GM18907 (cell line): ENCODE results near the gene GPRC5B.

ENCODE experiments used
- ATAC-seq: cut with Tn5 transposase; IDR thresholded peaks from one replicate; pipeline ENCODE4 v1.9.1; 2021; ENCODE audit warnings: mild to moderate bottlenecking, moderate library complexity; ENCODE audit not compliant: unreplicated experiment

The GPRC5B gene

DNA sequence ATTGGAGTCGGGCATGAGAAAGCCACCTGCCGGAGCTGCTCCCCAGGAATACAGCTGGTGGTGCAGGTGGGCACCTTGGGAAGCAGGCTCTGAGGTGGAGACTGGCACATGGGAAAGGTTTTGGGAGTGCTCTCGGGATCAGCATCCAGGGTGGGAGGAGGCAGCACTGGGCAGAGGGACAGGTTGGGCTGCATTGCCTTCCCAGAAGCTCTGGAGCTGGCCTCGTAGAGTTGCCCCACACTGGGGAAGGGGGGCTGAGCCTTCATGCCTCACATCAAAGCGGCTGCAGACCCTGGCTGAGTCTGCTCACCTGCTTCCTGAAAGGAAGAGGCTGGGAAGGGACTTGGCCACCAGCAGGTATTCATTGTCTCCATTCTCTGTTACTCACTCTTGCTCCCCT lies 13.5 kb upstream of the GPRC5B start:
- no peak for ATAC-seq

GRCh38 chr16:19896951-19897350 lies 12.3 kb upstream of the GPRC5B start:
- no peak for ATAC-seq

DNA sequence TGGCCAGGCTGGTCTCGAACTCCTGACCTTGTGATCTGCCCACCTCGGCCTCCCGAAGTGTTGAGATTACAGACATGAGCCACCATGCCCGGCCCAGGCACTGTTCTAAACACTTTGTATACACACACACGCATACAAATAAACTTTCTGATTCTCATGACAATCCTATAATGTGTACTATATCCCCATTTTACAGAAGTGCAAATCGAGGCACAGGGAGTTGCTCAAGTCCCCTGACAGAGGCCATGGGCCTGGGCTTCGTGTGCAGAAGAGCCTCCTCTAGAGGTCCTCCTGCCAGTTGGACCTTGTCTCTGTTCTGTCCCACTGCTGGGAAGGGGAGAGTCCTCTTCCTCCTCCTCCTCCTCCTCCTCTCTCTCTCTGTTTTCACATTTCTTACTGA lies 9.9 kb upstream of the GPRC5B start:
- ATAC-seq, result no peak

DNA sequence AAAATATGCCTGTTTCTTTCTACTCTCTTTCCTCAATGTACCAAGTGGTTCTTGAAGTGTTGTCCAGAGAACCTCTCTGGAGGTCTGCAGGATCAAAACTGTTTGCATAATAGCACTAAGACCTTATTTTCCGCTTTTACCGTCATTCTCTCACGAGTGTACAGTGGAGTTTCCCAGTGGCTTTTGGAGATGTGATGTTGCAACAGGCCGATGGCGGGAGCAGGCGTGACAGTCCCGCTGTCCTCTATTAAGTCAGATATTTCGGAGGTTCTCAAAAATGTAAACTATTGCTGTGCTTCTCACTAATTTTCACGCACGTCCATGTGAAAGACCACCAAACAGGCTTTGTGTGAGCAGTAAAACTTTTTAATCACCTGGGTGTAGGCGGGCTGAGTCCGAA lies 8.3 kb upstream of the GPRC5B start:
- ATAC-seq, result no peak

- no peak for ATAC-seq
Measured at GRCh38 chr16:19890901-19891300, 6.3 kb upstream of the GPRC5B start.

DNA sequence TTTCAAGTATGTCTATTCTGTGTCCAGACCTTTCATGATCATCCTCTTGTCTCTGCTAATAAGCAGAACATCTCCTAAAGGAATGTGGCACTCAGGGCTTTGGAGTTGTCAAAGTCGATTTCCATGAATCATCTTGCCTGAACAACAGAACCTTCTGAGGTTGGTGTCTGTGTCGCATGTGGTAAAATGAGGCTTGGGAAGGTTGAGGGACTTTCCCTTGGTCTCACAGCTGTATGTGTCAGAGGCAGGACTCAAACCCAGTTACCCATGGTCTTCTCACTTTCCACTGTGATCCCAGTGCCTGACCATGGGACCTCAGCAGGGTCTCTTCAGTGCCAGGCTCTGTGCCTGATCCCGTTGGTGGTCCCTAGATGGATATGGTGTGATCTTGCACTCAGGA lies 4.2 kb upstream of the GPRC5B start:
- no peak for ATAC-seq

- ATAC-seq, result peak; percentile 64
Measured at GRCh38 chr16:19886073-19886941, 1.7 kb upstream of the GPRC5B start.

GRCh38 chr16:19885451-19886072 lies 914 bp upstream of the GPRC5B start:
- no peak for ATAC-seq

GRCh38 chr16:19883966-19884485 lies 622 bp downstream of the GPRC5B start:
- ATAC-seq, result no peak

DNA sequence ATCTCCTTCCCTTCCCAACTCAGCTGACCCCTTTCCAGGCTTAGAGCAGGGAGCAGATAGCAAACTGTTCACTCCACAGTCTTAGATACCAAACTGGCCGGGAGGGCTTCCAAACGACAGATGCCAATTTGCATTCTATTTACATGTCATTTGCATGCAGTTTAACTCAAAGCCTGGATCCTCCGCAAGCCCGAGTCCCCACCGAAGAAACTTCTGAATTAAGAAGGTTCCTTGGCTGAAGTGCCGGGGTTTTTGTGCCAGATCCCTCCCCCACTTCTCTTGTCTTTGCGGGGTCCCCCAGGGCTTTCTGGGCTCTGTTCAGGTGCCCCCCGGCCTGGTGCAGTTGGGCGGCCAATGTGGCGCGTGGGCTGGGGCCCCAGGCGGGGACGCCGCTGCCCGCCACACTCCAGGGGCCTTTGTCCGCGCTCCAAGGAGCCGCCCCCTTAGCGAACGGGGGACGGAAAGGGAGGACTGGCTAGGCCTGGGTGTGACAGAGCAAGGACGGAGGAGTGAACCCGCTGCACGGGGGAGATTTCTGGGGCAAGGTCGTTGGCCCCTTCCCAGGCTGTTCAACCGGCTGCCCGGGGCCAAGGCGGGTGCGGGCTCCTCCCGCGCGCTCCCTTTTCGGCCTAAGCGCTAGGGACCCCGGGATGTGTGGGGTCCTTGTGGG lies 1.2 kb downstream of the GPRC5B start:
- no peak for ATAC-seq

DNA sequence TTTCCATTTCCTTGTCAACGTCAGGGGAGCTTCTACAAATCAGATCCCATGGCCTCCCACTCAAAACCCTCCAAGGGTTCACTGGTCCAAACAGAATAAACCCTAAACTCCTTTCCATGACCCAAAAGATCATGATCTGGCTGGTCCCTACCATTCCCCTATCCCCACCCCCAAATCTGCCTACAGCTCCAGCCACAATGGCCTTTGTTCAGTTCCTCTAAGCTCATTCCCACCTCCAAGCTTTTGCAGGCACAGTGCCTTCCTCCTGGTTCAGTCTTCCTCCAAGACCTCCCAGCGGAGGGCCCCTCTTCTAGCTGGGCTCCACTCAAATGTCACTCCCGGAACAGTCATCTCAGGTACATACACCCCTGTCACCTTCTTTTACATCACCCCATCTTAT lies 2.0 kb downstream of the GPRC5B start:
- no peak for ATAC-seq

- no peak for ATAC-seq
Measured at GRCh38 chr16:19882186-19882585, 2.5 kb downstream of the GPRC5B start.

GRCh38 chr16:19881783-19882182 lies 2.9 kb downstream of the GPRC5B start:
- no peak for ATAC-seq

GRCh38 chr16:19881028-19881427 lies 3.6 kb downstream of the GPRC5B start:
- ATAC-seq, result no peak

DNA sequence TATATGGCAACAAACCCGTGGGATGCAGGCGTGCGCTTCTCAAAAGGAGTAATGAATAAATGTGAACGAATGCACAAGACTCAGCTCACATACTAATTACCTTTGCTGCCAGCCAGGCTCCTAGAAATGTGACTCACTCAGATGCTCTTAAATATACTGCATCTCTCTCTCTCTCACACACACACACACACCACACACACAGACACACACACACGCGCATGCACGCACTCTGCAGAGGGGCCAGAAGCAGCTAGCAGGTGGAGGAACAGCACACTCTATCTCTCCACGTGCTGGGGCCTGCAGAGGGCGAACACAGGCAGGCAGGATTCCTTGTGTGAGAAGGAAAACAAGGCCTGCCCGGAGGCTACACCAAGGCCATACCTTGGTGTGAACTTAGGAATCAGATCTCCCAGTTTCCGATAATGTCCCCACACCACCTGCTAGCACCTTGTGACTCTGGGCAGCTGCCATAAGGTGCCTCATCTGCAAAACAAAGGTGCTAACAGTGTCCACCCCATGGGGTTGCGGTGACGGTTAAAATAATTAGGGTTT lies 5.3 kb downstream of the GPRC5B start:
- no peak for ATAC-seq

GRCh38 chr16:19878757-19879156 lies 5.9 kb downstream of the GPRC5B start:
- no peak for ATAC-seq

DNA sequence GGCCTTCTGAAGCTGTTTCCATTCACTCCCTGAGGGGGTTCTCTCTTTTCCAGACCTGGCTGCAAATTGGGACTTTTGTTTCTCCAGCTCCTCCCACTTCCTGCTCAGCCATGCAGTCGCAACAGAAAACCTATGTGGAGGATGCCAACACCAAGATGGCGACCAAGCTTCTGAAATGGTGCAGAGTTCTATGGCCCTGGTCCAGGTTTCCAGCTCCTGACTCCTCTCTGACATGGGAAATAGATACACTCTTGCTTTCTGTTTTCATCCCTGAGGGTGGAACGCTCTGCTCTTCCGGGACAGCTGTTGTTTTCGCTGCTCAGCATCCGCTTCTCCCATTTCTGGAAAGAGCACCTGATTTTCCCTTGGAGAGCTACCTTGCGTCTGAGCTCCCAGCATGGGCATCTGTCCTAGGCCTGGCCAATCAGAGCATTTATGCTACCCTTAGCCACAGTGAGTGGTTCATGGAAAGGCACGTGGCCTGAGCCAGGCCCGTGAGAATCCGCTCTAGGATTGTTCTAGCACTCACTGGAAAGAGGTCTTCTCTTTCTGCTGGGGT lies 8.1 kb downstream of the GPRC5B start:
- no peak for ATAC-seq

DNA sequence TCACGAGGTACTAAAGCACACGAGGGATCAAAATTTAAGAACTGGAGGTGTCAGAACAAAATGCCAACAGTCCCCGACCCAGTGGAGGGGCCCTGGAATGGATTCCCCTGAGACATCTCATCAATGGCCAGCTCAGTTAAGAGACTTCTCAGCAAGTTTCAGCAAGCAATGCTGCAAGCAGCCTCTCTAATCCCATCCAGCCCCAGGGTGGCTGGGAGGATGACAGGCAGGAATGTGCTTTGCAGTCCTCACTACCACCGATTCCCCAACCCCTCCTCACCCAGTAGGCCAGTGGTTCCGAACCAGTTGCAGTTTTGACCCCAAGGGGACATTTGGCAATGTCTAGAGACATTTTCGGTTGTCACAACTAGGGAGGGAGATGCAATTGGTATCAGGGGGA lies 8.7 kb downstream of the GPRC5B start:
- ATAC-seq, result no peak

GRCh38 chr16:19874851-19875546 lies 9.6 kb downstream of the GPRC5B start:
- no peak for ATAC-seq

DNA sequence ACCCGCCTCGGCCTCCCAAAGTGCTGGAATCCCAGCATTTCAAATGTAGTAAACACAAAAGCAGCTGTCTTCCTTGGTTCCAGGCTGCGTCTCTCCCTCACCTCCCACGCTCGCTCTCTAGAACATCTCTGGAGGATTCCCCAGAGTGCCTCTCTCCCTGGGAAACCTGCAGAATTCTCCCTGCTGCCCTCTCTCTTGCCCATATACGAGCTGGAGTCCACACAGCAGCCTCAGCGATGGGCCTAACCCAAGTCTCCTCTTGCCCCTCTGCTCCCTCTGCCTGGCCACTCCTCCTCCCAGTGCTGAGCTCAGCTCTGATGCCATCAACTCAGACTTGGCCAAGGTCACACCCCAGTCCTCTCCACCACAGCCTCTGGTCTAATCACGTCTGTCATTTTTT lies 10.6 kb downstream of the GPRC5B start:
- ATAC-seq, result no peak

- no peak for ATAC-seq
Measured at GRCh38 chr16:19872935-19873334, 11.7 kb downstream of the GPRC5B start.
